Karpas-422 (cell line): ENCODE measurements around the gene MAD1L1. TPM values are rescaled to one million over a fixed set of nuclear protein-coding genes. Genes with fewer than 3 reads are reported as not detected.

Source experiments
- DNase-seq: peaks from one replicate; pipeline ENCODE4 v3.0.0-alpha.2; 2015
- H2AFZ ChIP-seq: fragments of 200-600 bp; sonication (generic); 2 replicates; pipeline ENCODE4 v1.6.1; 2014; ENCODE audit warnings: antibody characterized with exemption, low read length, mixed read lengths
- H3K27ac ChIP-seq: fragments of 200-600 bp; sonication (generic); 2 replicates; pipeline ENCODE4 v1.5.1; 2014; ENCODE audit warnings: mild to moderate bottlenecking, low read length, moderate library complexity
- H3K27me3 ChIP-seq: fragments of 200-600 bp; sonication (generic); 2 replicates; pipeline ENCODE4 v1.6.1; 2014; ENCODE audit warnings: low read length, mixed read lengths
- H3K36me3 ChIP-seq: fragments of 200-600 bp; sonication (generic); 2 replicates; pipeline ENCODE4 v1.6.1; 2014; ENCODE audit warnings: low read length, mixed read lengths; ENCODE audit not compliant: insufficient read depth
- H3K4me1 ChIP-seq: fragments of 200-600 bp; sonication (generic); 2 replicates; pipeline ENCODE4 v1.6.1; 2014; ENCODE audit warnings: mild to moderate bottlenecking, low read length, mixed read lengths
- H3K4me2 ChIP-seq: fragments of 200-600 bp; sonication (generic); 2 replicates; pipeline ENCODE4 v1.6.1; 2014; ENCODE audit warnings: low read length, low read depth, mild to moderate bottlenecking; ENCODE audit not compliant: poor library complexity, severe bottlenecking
- H3K4me3 ChIP-seq: fragments of 200-600 bp; sonication (generic); 2 replicates; pipeline ENCODE4 v1.5.1; 2014; ENCODE audit warnings: mild to moderate bottlenecking, antibody characterized with exemption, low read length, mixed read lengths
- H3K79me2 ChIP-seq: fragments of 200-600 bp; sonication (generic); 2 replicates; pipeline ENCODE4 v1.6.1; 2014; ENCODE audit warnings: mild to moderate bottlenecking, low read length, mixed read lengths
- H3K9ac ChIP-seq: fragments of 200-600 bp; sonication (generic); 2 replicates; pipeline ENCODE4 v1.6.0; 2014; ENCODE audit warnings: low read length
- H3K9me2 ChIP-seq: fragments of 200-600 bp; sonication (generic), shearing (Covaris generic); replicated peaks from 2 replicates; pipeline ENCODE4 v1.6.0; 2014; ENCODE audit warnings: mild to moderate bottlenecking, low read length, moderate library complexity; ENCODE audit not compliant: insufficient read depth
- H3K9me3 ChIP-seq: fragments of 300-700, 200-600 bp; sonication (generic); 2 replicates; pipeline ENCODE4 v1.6.1; 2014; ENCODE audit warnings: low read length, mixed read lengths
- H4K20me1 ChIP-seq: fragments of 200-600 bp; sonication (generic); 2 replicates; pipeline ENCODE4 v1.6.1; 2014; ENCODE audit warnings: mild to moderate bottlenecking, antibody characterized with exemption, low read length, low read depth; ENCODE audit not compliant: insufficient read depth
- total RNA-seq: library from RNA; depleted of rRNA; stranded (reverse); fragments of >200 nt; shearing (Covaris generic); gene quantifications from 2 replicates; pipeline ENCODE4 v1.2.3, GENCODE V29; 2014; ENCODE audit warnings: low replicate concordance

The MAD1L1 gene
- total RNA-seq, 1 experiment from 2014 or later, result 38.6 TPM

DNA sequence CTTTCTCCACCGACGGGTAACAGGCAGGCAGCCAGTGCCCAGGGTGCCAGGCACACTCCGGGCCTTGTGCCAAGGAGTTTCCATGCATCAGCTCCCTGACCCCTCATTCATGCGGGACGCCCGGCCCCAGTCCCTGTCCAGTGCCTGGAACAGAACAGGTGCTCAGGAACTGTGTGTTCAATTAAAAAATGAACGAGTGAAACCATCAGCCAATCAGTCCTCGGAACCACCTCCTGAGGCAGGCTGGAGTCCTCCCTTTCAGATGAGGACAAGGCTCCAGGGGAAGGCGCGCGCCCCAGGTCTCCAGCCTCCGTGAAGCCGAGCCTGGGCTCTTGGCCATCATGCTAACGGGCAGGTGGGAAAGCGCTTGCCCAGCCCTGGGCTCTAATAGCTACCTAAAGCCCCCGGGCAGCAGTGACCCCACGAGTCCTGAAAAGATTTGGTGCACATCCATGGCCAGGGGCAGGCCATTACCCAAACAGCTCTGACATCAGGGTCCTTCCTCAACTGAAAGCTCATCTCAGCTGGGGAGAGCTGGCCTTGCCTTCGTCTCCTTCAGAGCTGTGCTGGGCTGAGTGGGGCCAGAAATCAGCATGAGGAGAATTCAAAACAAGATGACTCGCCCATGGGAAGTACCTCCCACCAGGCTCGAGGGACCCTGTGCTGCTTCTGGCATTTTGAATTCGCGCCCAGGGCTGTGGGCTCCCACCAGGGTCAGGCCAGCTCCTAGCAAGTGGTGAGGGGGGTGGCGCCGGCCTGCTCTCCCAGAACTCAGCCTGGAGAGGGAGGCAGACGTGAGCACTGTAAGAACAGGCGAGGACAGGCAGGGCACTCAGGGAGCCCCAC, 200.5 kb downstream of the MAD1L1 start:
- no peak overlapping the region for H3K4me2 ChIP-seq
- H3K36me3 ChIP-seq, result no peaks in the 10 kb centered on the region
- H4K20me1 ChIP-seq, result no peaks in the 10 kb centered on the region; the same call in 1 of the 2 replicates
- H3K27me3 ChIP-seq, result no peaks in the 10 kb centered on the region
- no peak overlapping the region for H3K9ac ChIP-seq
- H3K9me2 ChIP-seq, result no peaks in the 10 kb centered on the region
- DNase-seq, result no peak
- H2AFZ ChIP-seq, result no peak overlapping the region
- no peaks in the 10 kb centered on the region for H3K9me3 ChIP-seq
- no peak overlapping the region for H3K4me3 ChIP-seq
- H3K79me2 ChIP-seq, result no peaks in the 10 kb centered on the region
- H3K4me1 ChIP-seq, result peaks cover 3% of the 10 kb centered on the region
- no peak overlapping the region for H3K27ac ChIP-seq

DNA sequence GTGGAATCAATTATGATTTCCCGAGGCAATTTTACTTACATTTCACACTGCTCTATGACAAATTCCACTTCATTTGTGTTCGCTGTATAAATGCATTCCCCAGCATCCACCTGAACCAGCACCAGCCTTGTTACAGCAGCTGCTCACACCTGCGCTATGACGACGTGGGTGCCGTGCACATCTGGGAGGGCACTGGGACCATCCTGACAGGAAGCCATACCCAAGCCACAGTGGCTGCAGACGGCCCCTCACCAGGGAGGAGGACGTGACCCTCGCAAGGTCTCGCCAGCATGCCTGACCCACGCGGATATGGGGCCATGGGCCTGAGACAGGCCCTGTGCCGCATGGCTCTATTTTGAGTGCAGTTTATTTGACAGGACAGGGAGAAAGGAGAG, 201.3 kb downstream of the MAD1L1 start:
- no peaks in the 10 kb centered on the region for H4K20me1 ChIP-seq
- no peaks in the 10 kb centered on the region for H3K79me2 ChIP-seq
- no peaks in the 10 kb centered on the region for H3K9me2 ChIP-seq
- no peak overlapping the region for H3K27ac ChIP-seq
- no peak for DNase-seq
- H3K4me2 ChIP-seq, result no peak overlapping the region
- H3K36me3 ChIP-seq, result no peaks in the 10 kb centered on the region
- H3K27me3 ChIP-seq, result no peaks in the 10 kb centered on the region
- H3K9me3 ChIP-seq, result peaks cover 2% of the 10 kb centered on the region; the same call in 1 of the 2 replicates
- no peak overlapping the region for H2AFZ ChIP-seq
- H3K4me3 ChIP-seq, result no peak overlapping the region
- no peaks in the 10 kb centered on the region for H3K4me1 ChIP-seq
- no peak overlapping the region for H3K9ac ChIP-seq

DNA sequence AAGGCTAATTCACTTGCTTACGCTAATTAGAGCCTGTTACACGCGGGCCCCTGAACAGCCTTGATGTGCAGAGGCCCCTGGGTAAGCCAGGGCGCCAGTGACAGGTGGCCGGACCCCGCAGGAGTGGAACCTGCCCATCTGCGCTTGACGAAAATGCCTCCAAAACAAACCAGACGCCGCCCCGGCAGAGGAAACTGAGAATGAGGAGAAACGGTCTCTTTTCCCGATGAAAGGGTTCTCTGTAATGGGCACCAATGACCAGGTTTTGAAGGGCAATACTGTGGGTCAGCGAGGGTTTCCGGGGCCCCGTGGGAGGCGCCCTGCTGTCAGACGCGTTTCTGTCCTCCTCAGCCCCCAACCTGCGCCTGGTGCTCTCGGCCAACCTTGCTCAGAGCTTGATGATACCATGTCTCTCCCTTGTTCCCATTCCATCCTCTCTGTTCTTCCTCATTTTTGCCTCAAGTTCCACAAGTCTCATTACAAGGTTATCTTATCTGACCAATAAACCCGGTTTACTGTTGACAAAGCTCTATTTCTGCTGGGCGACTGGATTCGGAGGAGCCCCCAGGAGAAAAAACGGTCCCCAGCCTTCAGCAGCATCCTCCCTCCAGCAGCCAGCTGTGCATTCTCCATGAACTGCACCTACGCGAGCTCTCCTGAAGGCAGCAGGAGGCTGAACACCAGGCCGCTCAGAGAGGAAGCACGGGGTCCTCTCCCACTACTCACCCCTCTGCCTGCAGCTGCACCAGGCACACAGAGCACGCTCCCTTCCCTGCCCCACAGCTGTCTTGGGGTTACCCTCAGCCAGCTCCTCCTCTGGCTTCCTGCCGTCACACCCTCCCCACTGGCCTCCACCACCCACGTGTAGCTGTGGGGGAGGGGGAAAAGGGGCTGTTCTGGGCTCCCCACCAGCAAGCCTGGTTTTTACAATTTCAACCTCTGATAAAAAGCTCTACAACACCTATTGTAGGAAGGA, 202.0 kb downstream of the MAD1L1 start:
- H3K4me2 ChIP-seq, result no peak overlapping the region
- no peak overlapping the region for H3K9ac ChIP-seq
- H2AFZ ChIP-seq, result no peak overlapping the region
- H3K27ac ChIP-seq, result no peak overlapping the region
- peaks cover 7% of the 10 kb centered on the region for H3K9me3 ChIP-seq
- no peak overlapping the region for H3K4me3 ChIP-seq
- no peaks in the 10 kb centered on the region for H3K4me1 ChIP-seq
- no peaks in the 10 kb centered on the region for H3K9me2 ChIP-seq
- no peaks in the 10 kb centered on the region for H4K20me1 ChIP-seq
- no peak for DNase-seq
- H3K27me3 ChIP-seq, result no peaks in the 10 kb centered on the region
- no peaks in the 10 kb centered on the region for H3K36me3 ChIP-seq
- no peaks in the 10 kb centered on the region for H3K79me2 ChIP-seq

DNA sequence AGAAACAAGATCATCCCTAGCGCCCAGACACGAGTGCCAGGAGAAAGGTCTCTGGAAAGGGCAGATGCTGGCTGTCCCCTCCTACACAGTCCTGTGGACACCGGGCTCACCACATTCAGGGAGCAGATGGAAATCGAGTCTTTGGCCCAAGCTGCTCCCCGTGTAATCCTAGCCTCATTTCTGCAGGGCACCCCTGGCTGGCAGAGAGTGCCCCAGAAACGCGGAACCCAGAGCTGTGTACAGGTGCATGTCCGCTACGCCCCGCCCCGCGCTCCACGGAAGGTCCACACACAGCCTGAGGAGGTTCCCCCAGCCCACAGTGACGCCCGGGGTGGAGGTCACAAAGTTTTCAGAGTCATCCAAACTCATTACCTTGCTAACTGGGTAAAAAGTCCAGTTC, 202.8 kb downstream of the MAD1L1 start:
- Histone ChIP-seq H3K9me3 (peaks cover 11% of the 10 kb centered on the region), H3K4me1 (no peaks in the 10 kb centered on the region), H3K27ac (no peak overlapping the region), H3K36me3 (no peaks in the 10 kb centered on the region), H3K4me2 (no peak overlapping the region), H2AFZ (no peak overlapping the region), H3K4me3 (no peak overlapping the region), H3K9ac (no peak overlapping the region), H3K9me2 (no peaks in the 10 kb centered on the region), H4K20me1 (no peaks in the 10 kb centered on the region), H3K79me2 (no peaks in the 10 kb centered on the region), H3K27me3 (no peaks in the 10 kb centered on the region)
- DNase-seq, result no peak

DNA sequence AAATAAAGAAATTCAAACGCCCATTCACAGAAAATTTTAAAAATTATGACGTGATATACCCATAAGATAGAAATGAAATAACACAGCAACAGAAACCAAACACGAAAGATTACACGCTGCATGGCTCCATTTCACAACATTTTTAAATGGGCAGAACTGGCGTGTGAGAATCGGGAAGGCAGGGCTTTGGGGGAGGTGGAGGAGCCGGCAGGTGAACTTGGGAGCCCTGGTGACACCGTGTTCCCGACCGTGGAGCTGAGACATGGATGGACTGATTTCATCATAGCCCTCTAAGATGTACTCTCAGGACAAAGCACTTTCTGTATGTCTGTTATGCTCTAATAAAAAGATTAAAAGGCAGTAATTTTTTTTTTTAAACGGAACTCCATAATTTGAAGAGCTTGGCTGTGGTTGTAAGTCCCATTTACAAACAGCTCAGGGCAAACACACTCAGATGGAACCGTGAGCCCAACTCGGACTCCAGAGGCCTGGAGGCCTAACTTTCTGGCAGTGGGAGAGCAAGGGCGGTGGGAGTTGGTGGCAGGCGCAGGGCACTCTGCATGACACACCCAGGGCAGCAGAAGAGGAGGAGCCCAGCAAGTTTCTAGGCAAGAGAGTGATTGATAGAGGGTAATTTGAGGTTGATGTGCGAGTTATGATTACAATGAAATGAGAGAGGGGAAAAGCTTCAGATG, 203.4 kb downstream of the MAD1L1 start:
- Histone ChIP-seq H3K4me2 (no peak overlapping the region), H3K9me3 (peaks cover 11% of the 10 kb centered on the region), H3K79me2 (no peaks in the 10 kb centered on the region), H3K4me1 (no peaks in the 10 kb centered on the region), H3K9me2 (no peaks in the 10 kb centered on the region), H2AFZ (no peak overlapping the region), H3K4me3 (no peak overlapping the region), H3K27me3 (no peaks in the 10 kb centered on the region), H3K36me3 (no peaks in the 10 kb centered on the region), H3K27ac (no peak overlapping the region), H4K20me1 (no peaks in the 10 kb centered on the region), H3K9ac (no peak overlapping the region)
- no peak for DNase-seq

DNA sequence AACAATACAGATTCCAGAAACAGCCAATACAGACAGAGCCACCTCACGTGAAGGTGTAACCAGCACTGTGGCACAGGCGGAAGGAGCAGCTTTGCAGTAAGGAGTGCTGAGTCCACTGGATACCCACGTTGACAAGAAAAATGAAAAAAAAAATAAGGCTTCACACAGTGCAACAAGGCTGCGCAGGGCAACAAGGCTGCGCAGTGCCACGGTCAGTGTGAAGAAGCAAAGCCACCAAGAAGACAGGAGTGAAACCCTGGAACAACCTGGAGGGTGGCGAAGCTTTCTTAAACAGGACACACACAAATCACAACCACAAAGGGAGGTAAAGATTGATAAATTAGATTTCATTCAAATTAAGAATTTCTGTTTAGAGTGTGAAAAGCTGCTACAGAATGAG, 204.0 kb downstream of the MAD1L1 start:
- no peaks in the 10 kb centered on the region for H4K20me1 ChIP-seq
- no peaks in the 10 kb centered on the region for H3K79me2 ChIP-seq
- no peak overlapping the region for H2AFZ ChIP-seq
- DNase-seq, result no peak
- peaks cover 11% of the 10 kb centered on the region for H3K9me3 ChIP-seq
- no peaks in the 10 kb centered on the region for H3K27me3 ChIP-seq
- no peak overlapping the region for H3K4me2 ChIP-seq
- H3K4me3 ChIP-seq, result no peak overlapping the region
- H3K9ac ChIP-seq, result no peak overlapping the region
- no peaks in the 10 kb centered on the region for H3K36me3 ChIP-seq
- no peak overlapping the region for H3K27ac ChIP-seq
- H3K4me1 ChIP-seq, result no peaks in the 10 kb centered on the region
- H3K9me2 ChIP-seq, result no peaks in the 10 kb centered on the region

DNA sequence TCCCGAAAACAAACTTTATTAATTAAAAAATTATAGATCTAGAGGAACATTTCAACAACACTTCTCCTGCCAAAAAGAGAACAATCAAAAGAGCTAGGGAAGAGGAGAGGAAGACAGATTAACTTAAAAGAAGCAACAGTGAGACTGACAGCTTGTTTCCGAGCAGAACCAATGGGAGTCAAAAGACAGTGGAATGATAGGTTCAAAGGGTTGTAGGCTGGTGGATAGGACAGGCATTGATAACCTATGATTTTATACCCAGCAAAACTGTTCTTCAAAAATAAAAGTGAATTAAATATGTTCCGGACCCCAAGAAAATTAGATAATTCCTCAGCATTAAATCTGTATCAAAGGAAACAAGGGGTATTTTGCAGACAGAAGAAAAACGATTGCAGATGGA, 207.6 kb downstream of the MAD1L1 start:
- Histone ChIP-seq H3K9ac (no peak overlapping the region), H3K4me2 (no peak overlapping the region), H3K27me3 (no peaks in the 10 kb centered on the region), H3K27ac (no peak overlapping the region), H2AFZ (no peak overlapping the region), H3K9me3 (peaks cover 11% of the 10 kb centered on the region), H3K4me3 (no peak overlapping the region), H3K36me3 (no peaks in the 10 kb centered on the region), H4K20me1 (no peaks in the 10 kb centered on the region), H3K4me1 (peaks cover 4% of the 10 kb centered on the region), H3K79me2 (peaks cover 4% of the 10 kb centered on the region; the same call in 1 of the 2 replicates), H3K9me2 (no peaks in the 10 kb centered on the region)
- no peak for DNase-seq

DNA sequence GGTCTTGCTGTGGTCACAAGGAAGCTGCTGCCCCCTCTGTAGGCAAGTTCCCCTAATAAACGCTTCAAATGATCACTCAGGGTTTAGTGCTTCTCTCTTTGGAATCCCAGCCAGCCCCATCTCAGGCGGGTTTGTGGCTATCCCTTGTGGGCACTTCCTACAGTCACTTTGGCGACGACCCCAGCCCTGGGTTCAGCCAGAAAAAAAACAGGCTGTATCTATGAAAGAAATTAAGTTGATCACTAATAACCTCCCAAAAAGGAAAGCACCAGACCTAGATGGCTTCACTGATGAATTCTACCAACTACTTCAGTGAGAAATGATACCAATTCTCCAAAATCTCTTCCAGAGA, 208.2 kb downstream of the MAD1L1 start:
- Histone ChIP-seq H3K4me1 (peaks cover 10% of the 10 kb centered on the region), H3K9me3 (peaks cover 11% of the 10 kb centered on the region), H3K4me2 (no peak overlapping the region), H3K36me3 (no peaks in the 10 kb centered on the region), H4K20me1 (no peaks in the 10 kb centered on the region), H2AFZ (no peak overlapping the region), H3K79me2 (peaks cover 5% of the 10 kb centered on the region; the same call in 1 of the 2 replicates), H3K9ac (no peak overlapping the region), H3K27me3 (no peaks in the 10 kb centered on the region), H3K9me2 (no peaks in the 10 kb centered on the region), H3K4me3 (no peak overlapping the region), H3K27ac (no peak overlapping the region)
- no peak for DNase-seq
